Putamen (tissue), 1 donor: Measurements from ENCODE around the gene PTPRK.
"Not testable (repeated sequence)": the region's sequence is repeated elsewhere in the genome, so short reads cannot be mapped to it uniquely, and the experiment has no call there.

ENCODE experiments used
- DNase-seq: peaks from one replicate; pipeline ENCODE4 v3.0.0-alpha.2; 2016; ENCODE audit warnings: low spot score

Gene PTPRK

GRCh38 chr6:128491100-128491581 is 29.3 kb downstream of the PTPRK start:
- DNase-seq, result no peak

- DNase-seq, result no peak
Measured at GRCh38 chr6:128487746-128488145, 32.7 kb downstream of the PTPRK start.

DNA sequence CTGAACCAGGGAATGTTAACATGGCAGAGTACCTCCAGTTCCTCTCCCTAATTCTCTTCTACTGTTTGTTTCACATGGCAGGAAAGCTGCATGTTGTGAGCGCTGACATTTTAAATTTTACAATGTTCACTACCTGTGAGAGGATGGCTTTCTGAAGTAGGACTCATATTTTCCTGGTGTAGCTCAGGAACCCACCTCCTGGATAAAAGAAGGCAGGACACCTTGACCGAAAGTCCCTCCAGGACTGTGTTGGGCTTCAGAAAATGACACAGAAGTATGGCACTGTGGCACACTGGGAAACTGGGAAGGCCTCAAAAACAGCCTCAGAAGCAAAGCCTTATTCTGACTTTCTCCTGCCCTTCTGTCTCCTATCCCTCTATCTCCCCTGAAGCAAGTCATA is 33.3 kb downstream of the PTPRK start:
- no peak for DNase-seq

- DNase-seq, result not testable (repeated sequence)
Measured at GRCh38 chr6:128486580-128486979, 33.8 kb downstream of the PTPRK start.

DNA sequence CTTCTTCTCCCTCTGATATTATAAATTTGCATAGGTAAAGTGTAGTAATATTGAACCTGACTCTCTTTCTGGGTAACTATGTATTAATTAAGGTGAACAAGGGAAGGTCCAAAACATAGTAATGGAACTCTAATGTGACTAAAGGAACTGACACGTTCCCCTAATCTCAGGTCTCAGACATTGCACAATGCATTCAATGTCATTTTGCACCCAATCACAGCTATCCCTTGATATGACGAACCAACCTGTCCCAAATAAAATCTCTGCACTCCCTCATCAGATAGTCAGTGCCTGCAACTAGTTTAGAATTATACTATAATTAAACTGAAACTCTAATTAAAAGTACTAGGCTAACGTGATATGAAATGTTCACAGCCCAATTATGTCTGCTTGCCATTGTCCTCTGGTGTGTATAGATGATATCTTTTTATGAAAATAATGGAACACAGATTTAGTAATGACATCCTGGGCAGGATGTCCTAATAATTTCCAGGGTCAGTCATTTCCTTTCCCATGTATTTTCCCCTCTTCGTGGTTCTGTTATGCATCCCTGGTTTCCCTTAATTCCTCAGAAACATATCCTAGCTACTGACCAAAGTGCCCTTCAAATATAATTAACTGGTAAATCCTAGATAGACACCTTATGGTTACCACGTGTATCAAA is 36.8 kb downstream of the PTPRK start:
- no peak for DNase-seq

DNA sequence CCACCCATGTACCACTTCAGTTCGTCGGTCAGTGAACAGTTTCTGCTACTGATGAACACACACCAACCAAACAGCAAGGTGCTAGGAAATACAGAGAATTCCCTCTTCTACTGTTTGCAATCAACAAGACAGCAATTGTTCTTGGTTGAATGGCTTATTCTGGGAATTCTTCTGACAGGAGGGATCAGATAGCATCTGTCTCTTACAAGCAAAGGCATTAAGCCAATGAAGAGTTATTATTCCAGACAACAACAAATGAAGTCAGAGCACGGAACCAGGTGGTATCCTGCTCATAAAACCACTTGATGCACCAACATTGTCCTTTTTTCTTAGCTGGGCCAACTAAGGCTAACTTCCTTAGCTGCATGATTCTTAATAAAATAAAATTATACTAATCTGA is 37.8 kb downstream of the PTPRK start:
- peak; percentile 71 for DNase-seq

DNA sequence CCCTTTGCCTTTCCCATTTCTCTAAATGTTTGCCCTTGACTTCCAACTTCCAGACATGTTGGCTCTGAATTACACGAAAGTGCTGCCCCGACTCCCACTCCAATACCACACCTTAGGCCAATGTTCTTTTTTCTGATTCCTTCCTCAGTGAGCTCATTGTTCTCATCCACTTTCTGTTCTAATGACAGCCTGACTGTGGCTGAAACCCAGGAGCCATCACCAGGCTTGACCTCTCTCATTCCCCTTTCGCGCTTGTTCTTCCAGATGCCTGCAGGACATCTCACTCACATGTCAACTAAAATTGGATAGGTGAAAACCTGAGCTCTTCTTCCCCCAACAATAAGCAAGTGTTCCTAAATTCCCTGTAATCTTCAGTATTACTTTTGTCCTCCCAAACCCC is 40.4 kb downstream of the PTPRK start:
- no peak for DNase-seq

- DNase-seq, result no peak
Measured at GRCh38 chr6:128479048-128479666, 41.2 kb downstream of the PTPRK start.

- DNase-seq, result no peak
Measured at GRCh38 chr6:128478230-128479047, 42.0 kb downstream of the PTPRK start.

DNA sequence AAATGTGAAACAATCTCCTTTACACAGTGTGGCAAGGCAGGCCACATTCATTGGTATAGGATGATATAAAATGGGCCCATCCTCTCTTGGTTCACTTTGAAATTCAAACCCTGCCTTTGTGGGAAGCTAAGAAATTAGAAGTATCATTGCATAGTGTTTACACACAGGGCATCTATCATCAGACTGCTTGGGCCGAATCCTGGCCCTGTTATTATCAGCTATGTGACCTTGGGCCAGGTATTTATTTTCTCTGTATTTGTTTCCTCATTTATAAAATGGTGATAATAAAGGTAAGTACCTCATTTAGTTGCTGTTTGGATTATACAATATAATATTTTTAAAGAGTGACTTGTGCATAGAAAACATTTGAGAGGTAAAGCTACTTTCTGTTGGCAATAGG is 45.5 kb downstream of the PTPRK start:
- no peak for DNase-seq

GRCh38 chr6:128474481-128474880 is 45.9 kb downstream of the PTPRK start:
- no peak for DNase-seq

DNA sequence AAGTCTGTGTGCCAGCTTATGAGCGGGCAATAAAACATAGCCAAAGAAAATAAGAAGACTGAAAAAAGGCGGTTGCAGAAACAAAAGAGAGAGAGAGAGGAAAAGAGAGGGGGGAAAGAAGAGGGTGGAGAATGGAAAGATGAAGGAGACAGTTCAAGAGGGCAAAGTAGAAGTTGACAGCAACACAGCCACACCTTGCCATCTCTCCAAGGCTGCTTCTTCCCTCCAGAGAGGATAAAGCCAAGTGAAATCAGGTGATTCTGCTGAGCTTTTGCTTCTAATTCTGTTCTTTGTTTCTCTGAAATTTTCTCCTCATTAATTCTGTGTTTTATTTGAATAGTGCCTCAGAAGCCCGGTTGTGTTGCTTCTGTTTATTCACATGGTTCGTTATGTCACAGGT is 48.5 kb downstream of the PTPRK start:
- DNase-seq, result no peak

GRCh38 chr6:128465368-128466343 is 54.7 kb downstream of the PTPRK start:
- no peak for DNase-seq

DNA sequence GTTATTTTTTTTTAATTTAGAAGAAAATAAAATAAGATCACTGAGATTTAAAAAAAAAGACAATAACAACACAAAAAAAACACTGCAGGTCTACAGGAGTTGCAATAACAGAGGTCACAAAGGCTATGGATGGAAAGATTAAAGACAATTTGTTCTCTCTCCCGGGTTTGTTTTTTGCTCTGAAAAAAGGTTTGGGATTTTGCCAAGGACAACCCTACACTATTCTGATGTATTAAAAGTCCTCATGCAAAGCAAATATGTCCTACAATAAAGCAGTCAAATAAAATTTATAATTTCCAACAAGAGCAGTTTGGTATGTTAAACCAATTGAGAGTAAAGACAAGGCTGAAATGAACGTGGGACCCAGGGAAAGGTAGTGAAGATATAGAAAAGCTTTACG is 55.6 kb downstream of the PTPRK start:
- DNase-seq, result no peak

- no peak for DNase-seq
Measured at GRCh38 chr6:128463942-128464341, 56.5 kb downstream of the PTPRK start.

DNA sequence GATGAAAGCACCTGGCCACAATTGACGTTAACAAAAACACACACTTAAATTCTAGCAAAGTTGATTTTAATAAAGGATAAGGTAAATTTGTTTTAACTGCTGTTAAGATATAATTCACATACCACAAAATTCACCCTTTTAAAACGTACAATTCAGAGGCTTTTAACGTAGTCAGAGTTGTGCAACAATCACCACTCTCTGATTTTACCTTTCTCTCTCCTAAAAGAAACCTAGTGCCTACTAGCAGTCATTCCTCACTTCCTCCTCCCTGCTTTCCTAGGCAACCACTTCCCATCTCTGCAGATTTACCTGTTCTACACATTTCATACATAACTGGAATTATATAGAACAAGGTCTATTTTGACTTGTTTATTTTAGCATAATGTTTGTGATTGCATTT is 58.9 kb downstream of the PTPRK start:
- DNase-seq, result no peak

DNA sequence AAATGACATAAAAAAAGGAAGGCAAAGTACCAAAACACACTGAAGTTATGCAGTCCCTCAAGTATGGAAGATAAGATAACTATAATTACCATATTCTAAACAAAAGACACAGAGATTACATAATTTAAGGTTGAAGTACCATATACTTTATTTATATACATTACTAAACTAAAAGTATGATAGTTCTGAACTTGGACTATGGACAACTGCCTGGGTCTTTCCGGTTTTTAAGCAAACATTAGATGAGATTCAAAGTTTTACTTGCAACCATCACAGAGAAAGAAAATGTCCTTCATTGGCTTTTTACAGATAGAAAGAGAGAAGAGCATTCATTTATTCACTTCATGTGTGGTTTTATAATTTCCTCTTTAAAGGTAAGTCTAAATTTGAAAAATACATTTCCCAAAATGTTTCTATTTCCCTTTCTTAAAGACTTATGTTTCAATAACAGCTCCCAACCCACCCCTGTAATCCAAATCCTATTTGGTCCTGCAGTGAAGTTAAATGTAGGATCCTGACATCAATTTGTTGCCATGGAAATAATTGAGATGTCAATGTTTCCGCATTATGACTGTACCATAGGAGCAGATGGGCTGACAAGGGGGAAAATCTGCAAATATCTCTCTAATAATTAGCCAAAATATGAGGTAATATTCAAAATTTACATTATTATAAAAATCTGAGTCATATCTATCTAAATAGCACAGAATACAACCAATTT is 63.7 kb downstream of the PTPRK start:
- DNase-seq, result no peak

- DNase-seq, result no peak
Measured at GRCh38 chr6:128455959-128456358, 64.4 kb downstream of the PTPRK start.

DNA sequence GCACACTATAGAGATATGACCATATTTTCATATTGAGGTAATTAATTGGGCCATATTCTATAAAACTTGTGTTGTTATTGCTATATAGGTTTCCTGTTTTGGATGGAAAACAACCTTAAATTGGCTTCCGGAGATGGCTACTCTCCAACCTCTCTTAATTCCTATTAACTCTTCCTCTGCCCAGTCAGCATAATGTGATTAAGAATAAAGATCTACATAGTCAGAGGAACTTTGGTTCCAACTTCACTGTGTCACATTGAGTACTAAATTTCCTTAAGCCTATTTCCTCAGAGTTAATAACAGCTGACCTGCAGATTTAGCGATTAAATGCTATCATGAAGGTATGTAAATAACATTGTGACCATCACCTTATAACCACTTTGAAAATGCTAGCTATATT is 67.7 kb downstream of the PTPRK start:
- DNase-seq, result no peak

DNA sequence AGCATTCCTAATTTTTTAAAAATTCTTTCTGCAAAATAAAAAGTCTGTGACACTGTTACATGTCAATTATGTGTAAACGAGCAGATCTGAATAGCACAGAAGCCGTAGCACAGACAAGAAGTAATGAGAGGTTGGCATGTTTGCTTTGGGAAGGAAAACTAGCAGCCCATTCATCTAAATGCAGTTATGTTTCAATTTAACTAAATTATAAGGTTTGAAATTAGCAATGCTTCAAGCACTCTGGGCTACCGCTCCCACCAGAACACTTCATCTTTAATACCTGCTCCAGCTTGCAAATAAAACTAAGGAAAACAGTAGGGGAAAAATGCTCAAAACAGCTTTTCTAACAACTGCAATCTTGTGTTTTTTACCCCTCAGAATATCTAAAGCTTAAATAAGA is 73.9 kb downstream of the PTPRK start:
- DNase-seq, result no peak

- no peak for DNase-seq
Measured at GRCh38 chr6:128443553-128443952, 76.8 kb downstream of the PTPRK start.
